HepG2 (cell line): ENCODE data around the gene MYH7. TPM values are rescaled to one million over a fixed set of nuclear protein-coding genes. Genes with fewer than 3 reads are reported as not detected.

Experiments used
- BHLHE40 ChIP-seq: IDR thresholded peaks from 2 replicates; pipeline ENCODE4 v1.6.1; 2011; ENCODE audit warnings: low read length, improper control_type of control experiment
- HOXD1 ChIP-seq: sonication (generic); formaldehyde crosslinking; IDR thresholded peaks from 2 replicates; pipeline ENCODE4 v1.5.0; 2020; ENCODE audit warnings: missing genetic modification reagents
- MAF1 ChIP-seq: sonication (generic); formaldehyde crosslinking; IDR thresholded peaks from 2 replicates; pipeline ENCODE4 v1.5.0; 2020; ENCODE audit warnings: missing genetic modification reagents, borderline replicate concordance
- NCOA1 ChIP-seq: sonication (generic); formaldehyde crosslinking; IDR thresholded peaks from 2 replicates; pipeline ENCODE4 v1.9.0; 2021; ENCODE audit warnings: missing genetic modification reagents
- NCOR1 ChIP-seq: fragments of 200-600 bp; sonication (generic); IDR thresholded peaks from 2 replicates; pipeline ENCODE4 v1.7.0; 2017; ENCODE audit warnings: antibody characterized with exemption, low read length, borderline replicate concordance
- PHF21A ChIP-seq: sonication (generic); formaldehyde crosslinking; IDR thresholded peaks from 2 replicates; pipeline ENCODE4 v1.5.0; 2020; ENCODE audit warnings: mild to moderate bottlenecking, missing genetic modification reagents
- PTBP1 ChIP-seq: fragments of 200-400 bp; formaldehyde crosslinking; IDR thresholded peaks from 2 replicates; pipeline ENCODE4 v1.6.1; 2018; ENCODE audit warnings: low read length, low read depth; ENCODE audit not compliant: poor library complexity, severe bottlenecking
- SNAPC2 ChIP-seq: sonication (generic); formaldehyde crosslinking; IDR thresholded peaks from 2 replicates; pipeline ENCODE4 v1.8.1; 2022; ENCODE audit warnings: mild to moderate bottlenecking, missing genetic modification reagents
- ZBTB21 ChIP-seq: sonication (generic); formaldehyde crosslinking; IDR thresholded peaks from 2 replicates; pipeline ENCODE4 v1.4.0; 2020; ENCODE audit warnings: missing genetic modification reagents
- ZBTB40 ChIP-seq, 2 experiments: fragments of 450-650 bp in 1 of 2; sonication (generic) in 1 of 2; formaldehyde crosslinking in 1 of 2; IDR thresholded peaks; 2 replicates each; pipeline versions ENCODE4 v1.6.1 to v1.8.0; 2016 to 2022; ENCODE audit warnings: antibody characterized with exemption in 1 of 2, mild to moderate bottlenecking in 1 of 2, missing genetic modification reagents in 1 of 2
- ZC3H13 ChIP-seq: sonication (generic); formaldehyde crosslinking; IDR thresholded peaks from 2 replicates; pipeline ENCODE4 v1.8.1; 2023; ENCODE audit warnings: mild to moderate bottlenecking, missing genetic modification reagents, moderate library complexity
- ZFP82 ChIP-seq: sonication (generic); formaldehyde crosslinking; IDR thresholded peaks from 2 replicates; pipeline ENCODE4 v1.5.1; 2020; ENCODE audit warnings: mild to moderate bottlenecking, missing genetic modification reagents, borderline replicate concordance
- ZNF121 ChIP-seq: sonication (generic); formaldehyde crosslinking; IDR thresholded peaks from 2 replicates; pipeline ENCODE4 v1.5.0; 2020; ENCODE audit warnings: mild to moderate bottlenecking, missing genetic modification reagents
- ZNF136 ChIP-seq: sonication (generic); formaldehyde crosslinking; IDR thresholded peaks from 2 replicates; pipeline ENCODE4 v1.8.1; 2022; ENCODE audit warnings: low read depth, mild to moderate bottlenecking, moderate library complexity, missing genetic modification reagents
- ZNF230 ChIP-seq: sonication (generic); formaldehyde crosslinking; IDR thresholded peaks from 2 replicates; pipeline ENCODE4 v1.4.0; 2020; ENCODE audit warnings: mild to moderate bottlenecking, missing genetic modification reagents
- ZNF263 ChIP-seq: sonication (generic); formaldehyde crosslinking; IDR thresholded peaks from 2 replicates; pipeline ENCODE4 v1.4.0; 2020; ENCODE audit warnings: missing genetic modification reagents
- ZNF333 ChIP-seq: sonication (generic); formaldehyde crosslinking; IDR thresholded peaks from 2 replicates; pipeline ENCODE4 v1.4.0; 2020; ENCODE audit warnings: mild to moderate bottlenecking, missing genetic modification reagents, borderline replicate concordance
- polyA plus RNA-seq, 8 experiments: library from polyadenylated mRNA; depleted of rRNA in 3 of 8; stranded (reverse) in 7 of 8; unstranded in 1 of 8; fragments of >200 nt; fragmentation: Illumina TruSeq in 4 of 8; extraction: Trizol in 4 of 8; gene quantifications; 2 replicates each; pipeline versions ENCODE4 v1.2.1 to v1.2.3, GENCODE V29; 2011 to 2016; ENCODE audit warnings: low read depth in 4 of 8, missing spikeins in 1 of 8, mixed read lengths in 1 of 8; ENCODE audit not compliant: insufficient read depth in 1 of 8
- total RNA-seq, 5 experiments: library from RNA; depleted of rRNA; stranded (reverse); fragments of >200 nt; fragmentation: Illumina TruSeq; extraction: Trizol; gene quantifications; 2 replicates each; pipeline ENCODE4 v1.2.3, GENCODE V29; 2016; ENCODE audit warnings: low read depth in 1 of 5
- TF ChIP-seq, protein P1 (sequence below): sonication (generic); formaldehyde crosslinking; IDR thresholded peaks from 2 replicates; pipeline ENCODE4 v1.4.0; 2020; ENCODE audit warnings: mild to moderate bottlenecking, missing genetic modification reagents
- TF ChIP-seq, protein P2 (sequence below): sonication (generic); formaldehyde crosslinking; IDR thresholded peaks from 2 replicates; pipeline ENCODE4 v1.4.0; 2020; ENCODE audit warnings: low read depth, mild to moderate bottlenecking, missing genetic modification reagents

MYH7 gene
- total and polyA plus RNA-seq, 2 of the 13 experiments (the other 11 are each of a cell fraction or from before 2014, with no cell fraction given), result 0.04 TPM; not detected in 1

DNA sequence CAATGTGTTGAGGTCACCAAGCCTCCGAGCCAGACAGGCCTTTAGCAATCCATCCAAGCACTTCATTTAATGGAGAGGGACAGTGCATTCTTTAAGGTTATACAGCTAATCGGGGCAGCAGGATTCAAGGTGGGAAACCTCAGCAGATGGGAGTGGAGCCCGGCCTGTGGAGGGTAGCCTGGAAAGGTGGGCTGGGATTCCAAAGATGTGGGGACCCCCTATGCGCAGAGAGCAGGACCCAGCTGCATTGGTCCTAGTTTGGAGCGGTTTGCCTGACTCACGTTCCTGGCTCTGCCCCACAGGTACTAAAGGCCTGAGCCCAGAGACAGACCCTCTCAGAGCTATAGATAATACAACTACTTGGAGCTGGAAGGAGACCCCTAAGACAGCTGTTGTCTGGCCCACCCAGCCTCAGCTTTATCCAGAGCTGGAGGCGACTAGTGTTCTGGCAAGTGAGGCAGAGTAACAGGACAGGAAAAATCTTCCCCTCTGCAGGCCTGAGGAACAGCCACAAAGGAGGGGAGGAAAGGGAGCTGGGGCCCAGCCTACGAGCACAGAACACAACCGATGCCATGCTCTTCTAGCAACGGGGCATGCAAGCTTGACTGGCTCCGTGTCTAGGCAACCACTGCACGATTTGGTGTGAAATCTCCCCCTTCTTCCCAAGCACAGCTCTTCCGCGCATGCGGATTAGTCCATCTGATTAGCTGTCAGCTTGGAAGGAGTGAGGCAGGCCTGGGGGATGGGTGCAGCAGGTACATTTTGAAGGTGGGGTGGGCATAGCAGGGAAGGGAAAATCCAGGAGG, 1.1 kb upstream of the MYH7 start (continued):
- no peak for TF ChIP-seq ZBTB40 (IDR thresholded peaks at IDR 0.05)
- TF ChIP-seq ZBTB40 (CRISPR knock-in tag; IDR thresholded peaks at IDR 0.05), result 0 out of 2 replicates have a peak, but pooled peaks have one; percentile 58
- peak; percentile 83; the same call in 1 of the 2 replicates for TF ChIP-seq NCOA1 (CRISPR knock-in tag)
- TF ChIP-seq ZC3H13, result 0 out of 2 replicates have a peak, but pooled peaks have one; percentile 24
- no peak for TF ChIP-seq ZBTB21 (CRISPR knock-in tag)
- TF ChIP-seq ZNF263 (CRISPR knock-in tag), result 0 out of 2 replicates have a peak, but pooled peaks have one; percentile 15
- TF ChIP-seq BHLHE40, result no peak
- TF ChIP-seq ZNF121, result no peak
- no peak for TF ChIP-seq MAF1 (CRISPR knock-in tag)
- TF ChIP-seq, protein P1, sequence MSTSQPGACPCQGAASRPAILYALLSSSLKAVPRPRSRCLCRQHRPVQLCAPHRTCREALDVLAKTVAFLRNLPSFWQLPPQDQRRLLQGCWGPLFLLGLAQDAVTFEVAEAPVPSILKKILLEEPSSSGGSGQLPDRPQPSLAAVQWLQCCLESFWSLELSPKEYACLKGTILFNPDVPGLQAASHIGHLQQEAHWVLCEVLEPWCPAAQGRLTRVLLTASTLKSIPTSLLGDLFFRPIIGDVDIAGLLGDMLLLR (CRISPR knock-in tag), result 0 out of 2 replicates have a peak, but pooled peaks have one; percentile 45
- TF ChIP-seq, protein P2, sequence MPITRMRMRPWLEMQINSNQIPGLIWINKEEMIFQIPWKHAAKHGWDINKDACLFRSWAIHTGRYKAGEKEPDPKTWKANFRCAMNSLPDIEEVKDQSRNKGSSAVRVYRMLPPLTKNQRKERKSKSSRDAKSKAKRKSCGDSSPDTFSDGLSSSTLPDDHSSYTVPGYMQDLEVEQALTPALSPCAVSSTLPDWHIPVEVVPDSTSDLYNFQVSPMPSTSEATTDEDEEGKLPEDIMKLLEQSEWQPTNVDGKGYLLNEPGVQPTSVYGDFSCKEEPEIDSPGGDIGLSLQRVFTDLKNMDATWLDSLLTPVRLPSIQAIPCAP, result no peak
- no peak for TF ChIP-seq PTBP1
- TF ChIP-seq ZNF136 (CRISPR knock-in tag), result no peak
- TF ChIP-seq PHF21A (CRISPR knock-in tag), result 0 out of 2 replicates have a peak, but pooled peaks have one; percentile 14
- 0 out of 2 replicates have a peak, but pooled peaks have one; percentile 7 for TF ChIP-seq ZNF230 (CRISPR knock-in tag)
- TF ChIP-seq ZNF333, result no peak
- TF ChIP-seq NCOR1, result no peak
- TF ChIP-seq SNAPC2 (CRISPR knock-in tag), result no peak
- no peak for TF ChIP-seq HOXD1 (CRISPR knock-in tag)
- no peak for TF ChIP-seq ZFP82 (CRISPR knock-in tag)
